ENCODE data around the gene SEL1L3. TPM values are rescaled to one million over a fixed set of nuclear protein-coding genes. Genes with fewer than 3 reads are reported as not detected.
A peak's percentile ranks its signal among the peaks of the same experiment; 100 is the strongest.

The SEL1L3 gene
- total RNA-seq, 2 experiments from 2014 or later = 62.3 to 65.5 TPM

DNA sequence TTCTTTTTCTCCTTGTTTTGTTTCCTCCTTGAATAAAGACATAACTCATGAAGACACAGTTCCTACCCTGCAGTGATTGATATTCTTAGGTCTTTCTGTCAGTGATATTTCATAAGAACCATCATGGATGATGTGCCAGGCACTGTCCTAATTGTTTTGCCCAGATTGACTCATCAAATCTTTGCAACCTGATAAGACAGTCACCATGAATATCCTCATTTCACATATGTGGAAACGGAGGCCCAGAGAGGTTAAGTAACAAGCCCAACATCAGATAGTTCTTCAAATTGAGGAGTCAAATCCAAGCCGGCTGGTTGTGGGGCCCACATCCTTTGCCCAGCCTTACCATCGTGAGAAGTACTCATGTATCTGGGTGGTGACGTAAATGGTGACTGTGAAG, 69.9 kb downstream of the SEL1L3 start:
- CTCF ChIA-PET = interaction anchor here (0.7 kb wide), 1 partner anchor 90 kb away, joined by 3 read pairs; no protein-coding TSS in a partner anchor

DNA sequence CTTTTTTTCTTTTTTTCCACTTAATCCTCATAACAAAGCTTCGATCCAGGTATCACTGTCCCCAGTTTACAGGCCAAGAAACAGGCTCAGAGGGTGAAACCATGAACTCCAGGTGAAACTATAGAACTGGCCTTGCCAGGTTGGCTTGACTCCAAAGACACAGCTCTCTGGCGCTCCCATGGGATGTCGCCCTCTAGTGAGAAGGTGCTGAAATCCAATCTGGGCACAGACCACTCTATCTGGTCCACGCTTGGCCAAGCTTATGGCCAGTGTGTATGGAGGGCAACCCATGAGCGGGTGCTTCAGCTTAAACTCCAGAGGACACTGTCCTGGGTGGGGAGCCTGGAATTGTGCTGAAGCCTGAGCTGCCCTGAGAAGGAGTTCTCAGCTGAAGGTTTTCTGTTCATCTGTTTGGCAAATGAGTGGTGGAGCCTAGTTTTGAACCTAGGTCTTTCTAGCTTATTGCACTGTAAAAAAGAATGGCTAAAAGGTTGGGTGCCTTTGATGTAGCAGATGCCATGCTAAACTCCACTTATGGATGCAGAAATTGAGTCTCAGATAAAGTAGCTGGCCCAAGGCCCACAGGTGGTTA, 70.5 kb downstream of the SEL1L3 start:
- H3K27me3 Mint-ChIP-seq (ENCODE audit: low read depth) = no peaks in the 10 kb centered on the region
- peaks cover 44% of the 10 kb centered on the region for H3K36me3 Mint-ChIP-seq (ENCODE audit: low read depth)
- CTCF ChIA-PET = interaction anchor here (0.6 to 0.7 kb wide), 2 partner anchors 91 to 267 kb away, joined by 3 read pairs; no protein-coding TSS in a partner anchor
- H3K9me3 Mint-ChIP-seq (ENCODE audit: insufficient read depth) = no peaks in the 10 kb centered on the region
- POLR2A ChIA-PET = no interaction called here
- H3K4me3 Mint-ChIP-seq = no peak overlapping the region
- DNase-seq (peak; percentile 24), ATAC-seq (no peak)
- no peak overlapping the region for H3K27ac Mint-ChIP-seq
- no peaks in the 10 kb centered on the region for H3K4me1 Mint-ChIP-seq (ENCODE audit: low read depth)

More for the DNA sequence above, 69.9 kb downstream of the SEL1L3 start:
- DNase-seq = no peak
- no peak overlapping the region for H3K27ac Mint-ChIP-seq
- POLR2A ChIA-PET = no interaction called here
- no peaks in the 10 kb centered on the region for H3K9me3 Mint-ChIP-seq (ENCODE audit: insufficient read depth)
- no peaks in the 10 kb centered on the region for H3K4me1 Mint-ChIP-seq (ENCODE audit: low read depth)
- peaks cover 44% of the 10 kb centered on the region for H3K36me3 Mint-ChIP-seq (ENCODE audit: low read depth)
- ATAC-seq = no peak
- no peaks in the 10 kb centered on the region for H3K27me3 Mint-ChIP-seq (ENCODE audit: low read depth)
- no peak overlapping the region for H3K4me3 Mint-ChIP-seq

DNA sequence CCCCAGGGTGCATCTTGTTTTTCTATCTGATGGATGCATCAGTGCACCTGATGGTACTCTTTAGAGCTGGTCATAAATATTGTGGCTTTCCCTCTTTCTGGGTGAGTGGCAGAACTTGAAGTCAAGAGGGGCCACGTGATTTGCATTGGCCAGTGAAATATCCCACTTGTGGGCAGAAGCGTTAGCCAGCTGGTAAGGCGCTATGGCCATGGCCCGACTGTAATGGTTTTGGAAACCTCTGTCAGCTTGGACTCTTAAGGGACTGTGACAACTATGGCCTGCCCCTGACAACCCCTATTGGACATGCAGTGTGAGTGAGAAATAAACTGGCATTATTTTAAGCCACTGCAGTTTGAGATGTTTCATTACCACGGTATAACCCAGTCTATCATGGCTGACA, 72.8 kb downstream of the SEL1L3 start:
- Mint-ChIP-seq H3K4me1 (ENCODE audit: low read depth) (peaks cover 3% of the 10 kb centered on the region), H3K27ac (no peak overlapping the region), H3K9me3 (ENCODE audit: insufficient read depth) (no peaks in the 10 kb centered on the region), H3K4me3 (no peak overlapping the region), H3K27me3 (ENCODE audit: low read depth) (no peaks in the 10 kb centered on the region), H3K36me3 (ENCODE audit: low read depth) (peaks cover 54% of the 10 kb centered on the region)
- ChIA-PET POLR2A (interaction anchor here (0.5 kb wide), 1 partner anchor 1929 kb away, joined by 5 read pairs; no protein-coding TSS in a partner anchor), CTCF (no interaction called here)
- ATAC-seq = no peak
- DNase-seq = no peak

DNA sequence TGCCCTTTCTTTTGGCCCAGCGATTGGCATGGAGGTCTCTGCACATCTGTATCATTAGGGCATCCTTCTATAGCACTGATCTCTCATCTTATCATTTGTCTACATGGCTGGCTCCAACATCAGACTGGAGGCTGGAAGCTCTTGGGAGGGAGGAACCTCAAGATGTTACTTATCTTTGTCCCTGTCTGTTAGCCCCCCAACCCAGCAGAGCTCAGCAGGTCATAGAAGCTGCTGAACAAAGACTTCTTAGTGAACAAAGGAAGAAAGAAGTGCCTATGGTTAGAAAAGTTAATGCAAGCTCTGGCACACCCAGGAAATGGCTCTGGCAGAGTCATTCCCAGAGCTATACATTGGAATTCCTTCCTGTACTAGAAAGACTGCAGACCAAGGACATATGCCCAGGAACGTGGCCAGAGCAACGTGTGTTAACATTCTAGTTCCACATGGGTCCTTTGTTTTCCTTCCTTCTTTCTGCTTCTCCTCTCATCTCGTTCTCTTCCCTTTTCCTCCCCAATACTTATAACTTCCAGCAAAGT, 74.0 kb downstream of the SEL1L3 start:
- no peak overlapping the region for H3K27ac Mint-ChIP-seq
- no peak overlapping the region for H3K4me3 Mint-ChIP-seq
- ChIA-PET CTCF (no interaction called here), POLR2A (no interaction called here)
- peaks cover 58% of the 10 kb centered on the region for H3K36me3 Mint-ChIP-seq (ENCODE audit: low read depth)
- no peak for DNase-seq
- H3K4me1 Mint-ChIP-seq (ENCODE audit: low read depth) = peaks cover 16% of the 10 kb centered on the region
- H3K9me3 Mint-ChIP-seq (ENCODE audit: insufficient read depth) = no peaks in the 10 kb centered on the region
- no peak for ATAC-seq
- no peaks in the 10 kb centered on the region for H3K27me3 Mint-ChIP-seq (ENCODE audit: low read depth)

DNA sequence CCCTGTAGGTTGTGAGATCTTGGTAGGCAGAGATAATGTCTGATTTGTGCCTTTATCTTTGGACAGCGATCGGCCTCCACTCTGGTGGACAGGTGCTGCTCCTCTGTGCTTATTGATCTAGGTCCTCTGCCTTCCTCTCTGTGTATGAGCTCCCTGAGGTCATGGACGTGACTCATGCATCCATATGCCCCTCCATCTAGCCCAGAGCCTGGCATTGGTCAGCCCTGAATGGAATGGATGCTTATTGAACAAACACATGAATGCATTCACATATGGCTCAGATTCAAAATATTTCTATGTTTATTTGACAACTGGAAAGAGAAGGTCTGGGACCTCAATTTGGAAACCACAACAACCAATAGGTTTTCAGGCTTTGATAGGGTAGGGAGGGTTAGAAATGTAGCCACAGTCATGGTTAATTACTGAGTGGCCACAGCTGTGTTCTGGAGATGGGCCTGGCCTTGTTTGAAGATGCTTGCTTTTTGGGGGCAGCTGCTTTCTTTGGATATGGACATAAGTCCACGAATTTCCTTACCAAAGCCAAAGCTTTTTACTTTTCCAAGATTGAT, 76.2 kb downstream of the SEL1L3 start:
- Mint-ChIP-seq H3K27ac (no peak overlapping the region), H3K4me1 (ENCODE audit: low read depth) (peaks cover 17% of the 10 kb centered on the region), H3K9me3 (ENCODE audit: insufficient read depth) (no peaks in the 10 kb centered on the region), H3K27me3 (ENCODE audit: low read depth) (no peaks in the 10 kb centered on the region), H3K4me3 (no peak overlapping the region), H3K36me3 (ENCODE audit: low read depth) (peaks cover 71% of the 10 kb centered on the region)
- CTCF ChIA-PET = interaction anchor here (0.5 kb wide), 1 partner anchor 16 kb away, joined by 3 read pairs; no protein-coding TSS in a partner anchor
- ATAC-seq (no peak), DNase-seq (no peak)
- POLR2A ChIA-PET = no interaction called here

DNA sequence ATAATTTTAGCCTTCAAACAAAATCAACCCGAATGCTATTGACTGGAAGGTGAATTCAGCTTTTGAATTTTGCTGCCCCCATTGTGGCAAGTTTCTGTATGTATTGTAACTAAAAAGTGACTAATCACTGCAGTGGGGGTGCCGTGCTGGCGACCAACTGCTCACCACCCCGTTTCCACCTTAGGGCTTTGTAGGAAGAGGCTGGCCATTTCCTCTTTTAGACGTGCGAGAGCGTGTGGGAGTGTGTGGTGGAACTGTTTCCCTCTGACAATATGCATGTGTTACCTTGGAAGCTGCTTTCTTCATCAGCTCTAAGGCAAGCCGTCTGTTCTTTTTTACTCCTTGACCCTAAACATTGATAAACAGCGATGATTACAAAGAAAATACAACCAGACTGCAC, 78.8 kb downstream of the SEL1L3 start:
- ChIA-PET POLR2A (no interaction called here), CTCF (interaction anchor here (0.7 to 0.9 kb wide), 2 partner anchors 344 to 472 kb away, joined by 3 read pairs; partner anchors contain the start of gene ZCCHC4)
- Mint-ChIP-seq H3K27ac (peak overlapping the region; percentile 74), H3K4me3 (no peak overlapping the region), H3K36me3 (ENCODE audit: low read depth) (peaks cover 77% of the 10 kb centered on the region), H3K9me3 (ENCODE audit: insufficient read depth) (no peaks in the 10 kb centered on the region), H3K27me3 (ENCODE audit: low read depth) (no peaks in the 10 kb centered on the region), H3K4me1 (ENCODE audit: low read depth) (peaks cover 17% of the 10 kb centered on the region)
- ATAC-seq = peak; percentile 49
- DNase-seq = peak; percentile 33

DNA sequence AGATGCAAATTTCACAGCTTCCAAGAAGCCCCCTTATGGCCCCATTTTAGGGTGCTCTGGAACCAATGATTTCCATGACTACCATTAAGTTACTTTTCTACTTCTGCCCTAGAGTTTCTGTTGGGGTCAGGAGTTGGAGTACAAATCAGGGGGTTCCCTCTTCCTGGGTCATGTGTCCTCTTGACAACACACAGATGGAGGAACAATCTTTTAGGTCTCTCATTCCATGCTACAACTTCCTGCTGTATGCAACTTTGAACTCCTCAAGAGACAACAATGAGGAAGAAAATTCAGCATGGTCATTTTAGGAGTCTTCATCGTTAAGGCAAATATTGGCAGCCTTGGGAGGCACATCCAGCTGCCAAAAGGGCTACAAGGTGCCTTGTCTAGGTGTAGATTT, 79.7 kb downstream of the SEL1L3 start:
- Mint-ChIP-seq H3K36me3 (ENCODE audit: low read depth) (peaks cover 74% of the 10 kb centered on the region), H3K4me1 (ENCODE audit: low read depth) (peaks cover 17% of the 10 kb centered on the region), H3K9me3 (ENCODE audit: insufficient read depth) (no peaks in the 10 kb centered on the region), H3K27me3 (ENCODE audit: low read depth) (no peaks in the 10 kb centered on the region), H3K27ac (no peak overlapping the region), H3K4me3 (no peak overlapping the region)
- no peak for ATAC-seq
- POLR2A ChIA-PET = no interaction called here
- DNase-seq = no peak
- CTCF ChIA-PET = no interaction called here

DNA sequence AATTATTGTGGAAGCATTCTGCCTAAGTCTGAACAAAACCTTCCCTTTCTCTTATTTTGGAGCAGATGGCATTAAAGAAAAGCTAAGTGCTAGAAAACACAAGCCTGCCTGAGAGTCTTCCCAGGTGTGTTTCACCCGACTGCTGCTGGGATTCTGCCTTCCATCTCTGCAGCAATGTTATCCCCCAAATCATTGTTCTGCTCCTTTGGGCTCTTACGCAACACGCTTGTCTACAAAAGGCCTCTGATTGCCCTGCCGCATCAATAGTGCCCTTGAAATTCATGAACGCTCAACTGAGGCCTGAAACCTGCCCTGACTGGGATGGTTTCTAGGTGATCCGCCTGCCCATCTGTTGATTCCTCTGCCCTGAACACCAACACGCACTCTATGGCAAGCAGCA, 80.3 kb downstream of the SEL1L3 start:
- Mint-ChIP-seq H3K9me3 (ENCODE audit: insufficient read depth) (no peaks in the 10 kb centered on the region), H3K27me3 (ENCODE audit: low read depth) (no peaks in the 10 kb centered on the region), H3K27ac (no peak overlapping the region), H3K4me1 (ENCODE audit: low read depth) (peaks cover 17% of the 10 kb centered on the region), H3K4me3 (no peak overlapping the region), H3K36me3 (ENCODE audit: low read depth) (peaks cover 74% of the 10 kb centered on the region)
- ATAC-seq = no peak
- CTCF ChIA-PET = interaction anchor here (0.6 kb wide), 1 partner anchor 14 kb away, joined by 3 read pairs; no protein-coding TSS in a partner anchor
- DNase-seq = no peak
- POLR2A ChIA-PET = no interaction called here

DNA sequence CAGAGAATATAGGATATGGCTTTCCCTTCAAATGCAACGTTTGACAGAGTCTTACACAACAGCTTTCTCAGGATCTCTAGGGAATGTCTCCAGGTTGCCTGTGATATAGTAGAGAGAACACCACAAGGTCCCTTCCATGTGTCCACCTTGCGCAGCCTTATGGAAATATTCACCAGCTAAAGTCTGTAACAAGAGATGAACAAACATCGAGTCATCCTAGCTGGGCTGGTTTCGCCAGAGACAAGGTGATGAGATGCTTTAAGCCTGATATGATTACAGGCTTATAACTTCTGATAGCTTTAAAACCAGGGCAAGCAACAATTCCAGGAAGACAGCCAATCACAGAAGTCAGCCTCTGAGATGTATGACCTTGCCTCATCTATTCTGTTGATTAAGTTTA, 83.8 kb downstream of the SEL1L3 start:
- H3K4me3 Mint-ChIP-seq = no peak overlapping the region
- H3K36me3 Mint-ChIP-seq (ENCODE audit: low read depth) = peaks cover 75% of the 10 kb centered on the region
- H3K9me3 Mint-ChIP-seq (ENCODE audit: insufficient read depth) = no peaks in the 10 kb centered on the region
- POLR2A ChIA-PET = no interaction called here
- peaks cover 3% of the 10 kb centered on the region for H3K4me1 Mint-ChIP-seq (ENCODE audit: low read depth)
- no peak for DNase-seq
- H3K27me3 Mint-ChIP-seq (ENCODE audit: low read depth) = no peaks in the 10 kb centered on the region
- CTCF ChIA-PET = no interaction called here
- ATAC-seq = no peak
- no peak overlapping the region for H3K27ac Mint-ChIP-seq

DNA sequence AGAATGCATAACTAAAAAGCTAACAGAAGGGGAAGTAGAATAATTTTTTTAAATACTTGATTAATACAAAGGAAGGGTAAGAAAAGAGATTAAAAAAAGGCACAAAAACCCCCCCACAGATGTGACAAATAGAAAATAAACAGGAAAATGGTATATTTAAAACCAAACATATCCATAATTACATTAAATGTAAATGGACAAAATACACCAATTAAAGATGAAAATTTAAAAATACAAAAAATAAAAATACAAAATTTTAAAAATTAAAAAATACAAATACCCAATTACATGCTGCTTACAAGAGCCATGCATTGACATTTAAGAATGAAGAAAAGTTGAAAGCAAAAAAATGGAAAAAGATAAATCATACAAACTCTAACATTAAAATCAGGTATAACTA, 86.0 kb downstream of the SEL1L3 start:
- Mint-ChIP-seq H3K9me3 (ENCODE audit: insufficient read depth) (no peaks in the 10 kb centered on the region), H3K4me1 (ENCODE audit: low read depth) (no peaks in the 10 kb centered on the region), H3K4me3 (no peak overlapping the region), H3K27me3 (ENCODE audit: low read depth) (no peaks in the 10 kb centered on the region), H3K36me3 (ENCODE audit: low read depth) (peaks cover 69% of the 10 kb centered on the region), H3K27ac (no peak overlapping the region)
- POLR2A ChIA-PET = interaction anchor here (0.7 kb wide), 1 partner anchor 601 kb away, joined by 3 read pairs; no protein-coding TSS in a partner anchor
- no peak for DNase-seq
- CTCF ChIA-PET = no interaction called here
- no peak for ATAC-seq

DNA sequence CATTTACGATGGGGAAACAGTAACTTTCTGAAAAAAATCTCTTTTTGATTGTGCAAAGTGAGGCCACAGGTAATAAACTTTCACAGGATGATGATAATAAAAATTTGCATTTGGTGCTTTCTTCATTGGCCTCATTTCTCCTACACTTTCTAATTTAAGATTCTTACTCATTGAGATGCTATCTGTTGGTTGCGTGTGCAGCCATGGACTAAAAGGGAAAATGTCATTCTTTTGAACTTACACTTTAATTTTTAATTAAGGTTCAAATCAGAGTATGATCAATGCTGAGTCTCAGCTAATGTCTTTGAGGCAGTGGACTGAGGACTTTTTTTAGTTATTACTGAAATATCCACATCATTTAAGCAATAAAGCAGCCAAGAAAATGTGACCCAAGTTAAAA, 87.6 kb downstream of the SEL1L3 start:
- CTCF ChIA-PET = interaction anchor here (1.2 kb wide), 1 partner anchor 80 kb away, joined by 3 read pairs; no protein-coding TSS in a partner anchor
- no peak for ATAC-seq
- POLR2A ChIA-PET = no interaction called here
- H3K36me3 Mint-ChIP-seq (ENCODE audit: low read depth) = peaks cover 60% of the 10 kb centered on the region
- no peaks in the 10 kb centered on the region for H3K9me3 Mint-ChIP-seq (ENCODE audit: insufficient read depth)
- no peaks in the 10 kb centered on the region for H3K4me1 Mint-ChIP-seq (ENCODE audit: low read depth)
- no peaks in the 10 kb centered on the region for H3K27me3 Mint-ChIP-seq (ENCODE audit: low read depth)
- DNase-seq = no peak
- H3K27ac Mint-ChIP-seq = no peak overlapping the region
- no peak overlapping the region for H3K4me3 Mint-ChIP-seq

DNA sequence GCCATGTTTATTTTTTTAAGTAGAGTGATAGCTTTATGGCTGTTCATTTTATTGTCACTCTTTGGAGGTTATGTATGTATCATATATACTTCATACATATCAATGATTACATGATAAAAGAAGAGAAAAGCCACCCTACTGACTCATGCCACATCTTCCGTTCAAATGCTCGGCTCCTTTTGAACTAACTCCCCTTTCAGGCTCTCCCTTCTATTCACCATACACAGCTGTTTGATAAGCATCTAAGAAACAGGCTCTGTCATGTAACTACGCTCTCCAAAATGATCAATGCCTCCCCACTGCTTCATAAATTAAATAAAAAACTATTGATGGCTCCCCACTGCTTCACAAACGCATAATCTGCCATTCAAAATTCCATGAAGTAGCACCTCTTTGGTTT, 89.4 kb downstream of the SEL1L3 start:
- ATAC-seq (no peak), DNase-seq (no peak)
- ChIA-PET POLR2A (no interaction called here), CTCF (no interaction called here)
- H3K36me3 Mint-ChIP-seq (ENCODE audit: low read depth) = peaks cover 45% of the 10 kb centered on the region
- no peaks in the 10 kb centered on the region for H3K27me3 Mint-ChIP-seq (ENCODE audit: low read depth)
- no peaks in the 10 kb centered on the region for H3K4me1 Mint-ChIP-seq (ENCODE audit: low read depth)
- H3K4me3 Mint-ChIP-seq = no peak overlapping the region
- H3K9me3 Mint-ChIP-seq (ENCODE audit: insufficient read depth) = no peaks in the 10 kb centered on the region
- H3K27ac Mint-ChIP-seq = no peak overlapping the region
